HEK293 (cell line): ENCODE data around the gene PTH2.
A peak's percentile ranks its signal among the peaks of the same experiment; 100 is the strongest.

ENCODE experiments used
- CTCF ChIA-PET: fragments of 350-600 bp; formaldehyde crosslinking; extraction: SDS; loops from one replicate; lab custom pipeline; 2021; ENCODE audit warnings: antibody characterized with exemption; lab: Yijun Ruan, JAX
- POLR2A ChIA-PET: fragments of 300-600 bp; formaldehyde crosslinking; extraction: SDS; loops from one replicate; lab custom pipeline; 2020; ENCODE audit warnings: antibody characterized with exemption, inconsistent platforms; lab: Yijun Ruan, JAX
- H3K27ac ChIP-seq: fragments of 200-500 bp; sonication (Bioruptor generic); 2 replicates; pipeline ENCODE4 v1.5.1; 2014; ENCODE audit warnings: low read depth, low read length, control low read depth, inconsistent platforms; ENCODE audit errors: extremely low read depth
- H3K36me3 ChIP-seq, 2 experiments: fragments of 200-500 bp in 1 of 2; sonication (Bioruptor generic) in 1 of 2; 1 replicate in 1 of 2; 2 replicates in 1 of 2; pipeline ENCODE4 v1.5.1; 2014 to 2017; ENCODE audit warnings: inconsistent platforms in 2 of 2, low read length in 2 of 2; ENCODE audit not compliant: control insufficient read depth in 2 of 2, insufficient read depth in 1 of 2
- H3K4me1 ChIP-seq: fragments of 200-500 bp; sonication (Bioruptor generic); 2 replicates; pipeline ENCODE4 v1.5.1; 2014; ENCODE audit warnings: mild to moderate bottlenecking, low read length, inconsistent platforms; ENCODE audit not compliant: control insufficient read depth, insufficient read depth
- H3K4me3 ChIP-seq: 2 replicates; pipeline ENCODE4 v1.5.1; 2011; ENCODE audit warnings: low read depth, mild to moderate bottlenecking, control low read depth, low read length, moderate library complexity
- H3K9me3 ChIP-seq: fragments of 200-500 bp; sonication (Bioruptor generic); 2 replicates; pipeline ENCODE4 v1.5.1; 2014; ENCODE audit warnings: low read depth, low read length, inconsistent platforms; ENCODE audit not compliant: control insufficient read depth, insufficient read depth
- FEZF1 ChIP-seq: fragments of 450-650 bp; formaldehyde crosslinking; IDR thresholded peaks from 2 replicates; pipeline ENCODE4 v1.5.1; 2016; ENCODE audit warnings: missing biosample characterization, missing genetic modification characterization
- GLIS1 ChIP-seq: fragments of 450-650 bp; formaldehyde crosslinking; IDR thresholded peaks from 2 replicates; pipeline ENCODE4 v1.5.1; 2016; ENCODE audit warnings: missing biosample characterization, missing genetic modification characterization
- INSM2 ChIP-seq: fragments of 450-650 bp; formaldehyde crosslinking; IDR thresholded peaks from 2 replicates; pipeline ENCODE4 v1.5.1; 2016; ENCODE audit warnings: missing biosample characterization, missing genetic modification characterization
- KLF1 ChIP-seq: fragments of 450-650 bp; formaldehyde crosslinking; IDR thresholded peaks from 2 replicates; pipeline ENCODE4 v1.5.1; 2016; ENCODE audit warnings: missing biosample characterization, missing genetic modification characterization
- KLF9 ChIP-seq: fragments of 450-650 bp; formaldehyde crosslinking; IDR thresholded peaks from 2 replicates; pipeline ENCODE4 v1.5.1; 2016; ENCODE audit warnings: missing biosample characterization, missing genetic modification characterization, low read depth
- PRDM1 ChIP-seq: fragments of 450-650 bp; formaldehyde crosslinking; IDR thresholded peaks from 2 replicates; pipeline ENCODE4; 2016; ENCODE audit warnings: missing biosample characterization, missing genetic modification characterization
- SP2 ChIP-seq: fragments of 450-650 bp; formaldehyde crosslinking; IDR thresholded peaks from 2 replicates; pipeline ENCODE4 v1.5.1; 2016; ENCODE audit warnings: missing biosample characterization, missing genetic modification characterization
- ZBTB17 ChIP-seq: fragments of 450-650 bp; formaldehyde crosslinking; IDR thresholded peaks from 2 replicates; pipeline ENCODE4 v1.5.1; 2016; ENCODE audit warnings: missing biosample characterization, missing genetic modification characterization
- ZBTB20 ChIP-seq: fragments of 450-650 bp; formaldehyde crosslinking; IDR thresholded peaks from 2 replicates; pipeline ENCODE4 v1.5.1; 2016; ENCODE audit warnings: missing biosample characterization, missing genetic modification characterization
- ZBTB48 ChIP-seq: fragments of 450-650 bp; formaldehyde crosslinking; IDR thresholded peaks from 2 replicates; pipeline ENCODE4 v1.5.1; 2016; ENCODE audit warnings: missing biosample characterization, missing genetic modification characterization
- ZBTB7A ChIP-seq: fragments of 450-650 bp; formaldehyde crosslinking; IDR thresholded peaks from 2 replicates; pipeline ENCODE4 v1.5.1; 2016; ENCODE audit warnings: low read depth, missing biosample characterization, missing genetic modification characterization
- ZIC2 ChIP-seq: fragments of 450-650 bp; formaldehyde crosslinking; IDR thresholded peaks from 2 replicates; pipeline ENCODE4 v1.5.1; 2016; ENCODE audit warnings: missing biosample characterization, missing genetic modification characterization
- ZNF155 ChIP-seq: fragments of 450-650 bp; formaldehyde crosslinking; IDR thresholded peaks from 2 replicates; pipeline ENCODE4 v1.5.1; 2016; ENCODE audit warnings: missing biosample characterization, missing genetic modification characterization
- ZNF335 ChIP-seq: fragments of 450-650 bp; formaldehyde crosslinking; conservative IDR thresholded peaks from 2 replicates; pipeline ENCODE4 v1.5.1; 2016; ENCODE audit warnings: missing biosample characterization, missing genetic modification characterization
- ZNF48 ChIP-seq: fragments of 450-650 bp; formaldehyde crosslinking; IDR thresholded peaks from 2 replicates; pipeline ENCODE4 v1.5.1; 2016; ENCODE audit warnings: missing biosample characterization, missing genetic modification characterization
- ZNF654 ChIP-seq: fragments of 450-650 bp; formaldehyde crosslinking; IDR thresholded peaks from 2 replicates; pipeline ENCODE4 v1.5.1; 2016; ENCODE audit warnings: low read depth, missing biosample characterization, missing genetic modification characterization
- ZNF664 ChIP-seq: fragments of 450-650 bp; formaldehyde crosslinking; IDR thresholded peaks from 2 replicates; pipeline ENCODE4 v1.5.1; 2016; ENCODE audit warnings: missing biosample characterization, missing genetic modification characterization
- ZNF768 ChIP-seq: fragments of 450-650 bp; formaldehyde crosslinking; IDR thresholded peaks from 2 replicates; pipeline ENCODE4 v1.5.1; 2018; ENCODE audit warnings: missing biosample characterization, mild to moderate bottlenecking, missing genetic modification characterization
- ZNF777 ChIP-seq: fragments of 450-650 bp; formaldehyde crosslinking; IDR thresholded peaks from 2 replicates; pipeline ENCODE4 v1.5.1; 2017; ENCODE audit warnings: missing biosample characterization, missing genetic modification characterization, borderline replicate concordance
- ZNF830 ChIP-seq: fragments of 450-650 bp; IDR thresholded peaks from 2 replicates; pipeline ENCODE4 v1.5.0; 2018; ENCODE audit warnings: missing biosample characterization, missing genetic modification characterization, low read depth, mild to moderate bottlenecking, moderate library complexity
- ZNF837 ChIP-seq: fragments of 450-650 bp; formaldehyde crosslinking; IDR thresholded peaks from 2 replicates; pipeline ENCODE4 v1.5.1; 2016; ENCODE audit warnings: missing biosample characterization, missing genetic modification characterization
- TF ChIP-seq, protein P1 (sequence below): fragments of 450-650 bp; formaldehyde crosslinking; IDR thresholded peaks from 2 replicates; pipeline ENCODE4 v1.5.1; 2016; ENCODE audit warnings: missing biosample characterization, missing genetic modification characterization
- TF ChIP-seq, protein P2 (sequence below): fragments of 450-650 bp; formaldehyde crosslinking; IDR thresholded peaks from 2 replicates; pipeline ENCODE4 v1.5.1; 2016; ENCODE audit warnings: missing biosample characterization, missing genetic modification characterization, borderline replicate concordance
- TF ChIP-seq, protein P3 (sequence below): fragments of 450-650 bp; formaldehyde crosslinking; IDR thresholded peaks from 2 replicates; pipeline ENCODE4 v1.5.1; 2016; ENCODE audit warnings: missing biosample characterization, missing genetic modification characterization
- TF ChIP-seq, protein P4 (sequence below): fragments of 450-650 bp; formaldehyde crosslinking; IDR thresholded peaks from 2 replicates; pipeline ENCODE4 v1.5.1; 2016; ENCODE audit warnings: missing biosample characterization, missing genetic modification characterization

PTH2 gene

GRCh38 chr19:49441210-49441959 lies 18.1 kb upstream of the PTH2 start, which contains the start of gene SLC17A7 (continued):
- no peak for TF ChIP-seq ZNF155 (tag by site-specific recombination)
- no peak for TF ChIP-seq FEZF1 (tag by site-specific recombination)
- peak; percentile 75 for TF ChIP-seq ZNF335 (tag by site-specific recombination)
- TF ChIP-seq ZBTB7A (tag by site-specific recombination), result peak; percentile 51; the same call in 1 of the 2 replicates
- TF ChIP-seq INSM2 (tag by site-specific recombination), result no peak
- peak; percentile 59; the same call in 1 of the 2 replicates for TF ChIP-seq ZNF777 (tag by site-specific recombination)
- peak; percentile 68 for TF ChIP-seq SP2 (tag by site-specific recombination)
- TF ChIP-seq, protein P1, sequence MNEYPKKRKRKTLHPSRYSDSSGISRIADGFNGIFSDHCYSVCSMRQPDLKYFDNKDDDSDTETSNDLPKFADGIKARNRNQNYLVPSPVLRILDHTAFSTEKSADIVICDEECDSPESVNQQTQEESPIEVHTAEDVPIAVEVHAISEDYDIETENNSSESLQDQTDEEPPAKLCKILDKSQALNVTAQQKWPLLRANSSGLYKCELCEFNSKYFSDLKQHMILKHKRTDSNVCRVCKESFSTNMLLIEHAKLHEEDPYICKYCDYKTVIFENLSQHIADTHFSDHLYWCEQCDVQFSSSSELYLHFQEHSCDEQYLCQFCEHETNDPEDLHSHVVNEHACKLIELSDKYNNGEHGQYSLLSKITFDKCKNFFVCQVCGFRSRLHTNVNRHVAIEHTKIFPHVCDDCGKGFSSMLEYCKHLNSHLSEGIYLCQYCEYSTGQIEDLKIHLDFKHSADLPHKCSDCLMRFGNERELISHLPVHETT (tag by site-specific recombination), result no peak
- peak; percentile 87 for TF ChIP-seq KLF9 (tag by site-specific recombination)
- TF ChIP-seq KLF1, result peak; percentile 64
- no peak for TF ChIP-seq ZNF837 (tag by site-specific recombination)
- peak; percentile 13; the same call in 1 of the 2 replicates for TF ChIP-seq ZIC2
- TF ChIP-seq ZNF664, result no peak
- TF ChIP-seq ZNF830 (tag by site-specific recombination), result no peak
- TF ChIP-seq ZNF48 (tag by site-specific recombination), result no peak
- TF ChIP-seq ZNF654, result no peak
- TF ChIP-seq, all 188 proteins: peak for 27

- no peaks in the 10 kb centered on the region for H3K9me3 ChIP-seq
- POLR2A ChIA-PET, result interaction anchor here (0.8 kb wide), 1 partner anchor 13 kb away, joined by 3 read pairs; the partner anchor contains the start of gene ALDH16A1
- CTCF ChIA-PET, result interaction anchor here (0.6 to 2.4 kb wide), 4 partner anchors 11 to 661 kb away, joined by 3 to 15 read pairs (median 4); no protein-coding TSS in a partner anchor
- peak overlapping the region; percentile 23 for H3K4me3 ChIP-seq
- peaks cover 7% of the 10 kb centered on the region for H3K4me1 ChIP-seq
- no peak overlapping the region for H3K27ac ChIP-seq
- H3K36me3 ChIP-seq, result no peaks in the 10 kb centered on the region; a peak in 1 of 3 replicates
- 0 out of 2 replicates have a peak, but pooled peaks have one; percentile 24 for TF ChIP-seq PRDM1 (tag by site-specific recombination)
- TF ChIP-seq, protein P2, sequence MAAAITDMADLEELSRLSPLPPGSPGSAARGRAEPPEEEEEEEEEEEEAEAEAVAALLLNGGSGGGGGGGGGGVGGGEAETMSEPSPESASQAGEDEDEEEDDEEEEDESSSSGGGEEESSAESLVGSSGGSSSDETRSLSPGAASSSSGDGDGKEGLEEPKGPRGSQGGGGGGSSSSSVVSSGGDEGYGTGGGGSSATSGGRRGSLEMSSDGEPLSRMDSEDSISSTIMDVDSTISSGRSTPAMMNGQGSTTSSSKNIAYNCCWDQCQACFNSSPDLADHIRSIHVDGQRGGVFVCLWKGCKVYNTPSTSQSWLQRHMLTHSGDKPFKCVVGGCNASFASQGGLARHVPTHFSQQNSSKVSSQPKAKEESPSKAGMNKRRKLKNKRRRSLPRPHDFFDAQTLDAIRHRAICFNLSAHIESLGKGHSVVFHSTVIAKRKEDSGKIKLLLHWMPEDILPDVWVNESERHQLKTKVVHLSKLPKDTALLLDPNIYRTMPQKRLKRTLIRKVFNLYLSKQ, result no peak
- TF ChIP-seq, protein P3, sequence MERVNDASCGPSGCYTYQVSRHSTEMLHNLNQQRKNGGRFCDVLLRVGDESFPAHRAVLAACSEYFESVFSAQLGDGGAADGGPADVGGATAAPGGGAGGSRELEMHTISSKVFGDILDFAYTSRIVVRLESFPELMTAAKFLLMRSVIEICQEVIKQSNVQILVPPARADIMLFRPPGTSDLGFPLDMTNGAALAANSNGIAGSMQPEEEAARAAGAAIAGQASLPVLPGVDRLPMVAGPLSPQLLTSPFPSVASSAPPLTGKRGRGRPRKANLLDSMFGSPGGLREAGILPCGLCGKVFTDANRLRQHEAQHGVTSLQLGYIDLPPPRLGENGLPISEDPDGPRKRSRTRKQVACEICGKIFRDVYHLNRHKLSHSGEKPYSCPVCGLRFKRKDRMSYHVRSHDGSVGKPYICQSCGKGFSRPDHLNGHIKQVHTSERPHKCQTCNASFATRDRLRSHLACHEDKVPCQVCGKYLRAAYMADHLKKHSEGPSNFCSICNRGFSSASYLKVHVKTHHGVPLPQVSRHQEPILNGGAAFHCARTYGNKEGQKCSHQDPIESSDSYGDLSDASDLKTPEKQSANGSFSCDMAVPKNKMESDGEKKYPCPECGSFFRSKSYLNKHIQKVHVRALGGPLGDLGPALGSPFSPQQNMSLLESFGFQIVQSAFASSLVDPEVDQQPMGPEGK (tag by site-specific recombination), result peak; percentile 45
- peak; percentile 25; the same call in 1 of the 2 replicates for TF ChIP-seq GLIS1 (tag by site-specific recombination)
- no peak for TF ChIP-seq ZBTB48 (tag by site-specific recombination)
- peak; percentile 38; the same call in 1 of the 2 replicates for TF ChIP-seq ZBTB20 (tag by site-specific recombination)
- TF ChIP-seq ZNF768 (tag by site-specific recombination), result 0 out of 2 replicates have a peak, but pooled peaks have one; percentile 22
- TF ChIP-seq, protein P4, sequence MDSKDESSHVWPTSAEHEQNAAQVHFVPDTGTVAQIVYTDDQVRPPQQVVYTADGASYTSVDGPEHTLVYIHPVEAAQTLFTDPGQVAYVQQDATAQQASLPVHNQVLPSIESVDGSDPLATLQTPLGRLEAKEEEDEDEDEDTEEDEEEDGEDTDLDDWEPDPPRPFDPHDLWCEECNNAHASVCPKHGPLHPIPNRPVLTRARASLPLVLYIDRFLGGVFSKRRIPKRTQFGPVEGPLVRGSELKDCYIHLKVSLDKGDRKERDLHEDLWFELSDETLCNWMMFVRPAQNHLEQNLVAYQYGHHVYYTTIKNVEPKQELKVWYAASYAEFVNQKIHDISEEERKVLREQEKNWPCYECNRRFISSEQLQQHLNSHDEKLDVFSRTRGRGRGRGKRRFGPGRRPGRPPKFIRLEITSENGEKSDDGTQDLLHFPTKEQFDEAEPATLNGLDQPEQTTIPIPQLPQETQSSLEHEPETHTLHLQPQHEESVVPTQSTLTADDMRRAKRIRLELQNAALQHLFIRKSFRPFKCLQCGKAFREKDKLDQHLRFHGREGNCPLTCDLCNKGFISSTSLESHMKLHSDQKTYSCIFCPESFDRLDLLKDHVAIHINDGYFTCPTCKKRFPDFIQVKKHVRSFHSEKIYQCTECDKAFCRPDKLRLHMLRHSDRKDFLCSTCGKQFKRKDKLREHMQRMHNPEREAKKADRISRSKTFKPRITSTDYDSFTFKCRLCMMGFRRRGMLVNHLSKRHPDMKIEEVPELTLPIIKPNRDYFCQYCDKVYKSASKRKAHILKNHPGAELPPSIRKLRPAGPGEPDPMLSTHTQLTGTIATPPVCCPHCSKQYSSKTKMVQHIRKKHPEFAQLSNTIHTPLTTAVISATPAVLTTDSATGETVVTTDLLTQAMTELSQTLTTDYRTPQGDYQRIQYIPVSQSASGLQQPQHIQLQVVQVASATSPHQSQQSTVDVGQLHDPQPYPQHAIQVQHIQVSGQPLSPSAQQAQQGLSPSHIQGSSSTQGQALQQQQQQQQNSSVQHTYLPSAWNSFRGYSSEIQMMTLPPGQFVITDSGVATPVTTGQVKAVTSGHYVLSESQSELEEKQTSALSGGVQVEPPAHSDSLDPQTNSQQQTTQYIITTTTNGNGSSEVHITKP (tag by site-specific recombination), result 0 out of 2 replicates have a peak, but pooled peaks have one; percentile 26
- TF ChIP-seq ZBTB17 (tag by site-specific recombination), result peak; percentile 61
These were observed 17.4 kb upstream of the PTH2 start for GRCh38 chr19:49440439-49441209.
